Type B pancreatic cell (in vitro differentiated cells): Measurements from ENCODE around the gene SPRTN. TPM values are rescaled to one million over a fixed set of nuclear protein-coding genes. Genes with fewer than 3 reads are reported as not detected.

Source experiments
- DNase-seq: peaks from one replicate; pipeline ENCODE4 v3.0.0; 2021; ENCODE audit warnings: mixed read lengths; ENCODE audit not compliant: unreplicated experiment; ENCODE audit errors: extremely low spot score
- H3K27ac Mint-ChIP-seq: 2 replicates; pipeline ENCODE4 v1.8.0; 2021; ENCODE audit warnings: mild to moderate bottlenecking, mixed read lengths
- H3K27me3 Mint-ChIP-seq: 2 replicates; pipeline ENCODE4 v1.8.0; 2021; ENCODE audit warnings: mixed read lengths
- H3K36me3 Mint-ChIP-seq: 2 replicates; pipeline ENCODE4 v1.8.0; 2021; ENCODE audit warnings: mixed read lengths
- H3K4me1 Mint-ChIP-seq: one replicate; pipeline ENCODE4 v1.8.0; 2021; ENCODE audit warnings: mixed read lengths; ENCODE audit not compliant: unreplicated experiment
- H3K4me3 Mint-ChIP-seq: 2 replicates; pipeline ENCODE4 v1.8.0; 2021; ENCODE audit warnings: mild to moderate bottlenecking, mixed read lengths
- H3K9me3 Mint-ChIP-seq: 2 replicates; pipeline ENCODE4 v1.8.0; 2021; ENCODE audit warnings: mixed read lengths
- total RNA-seq: library from RNA; stranded (reverse); gene quantifications from 2 replicates; pipeline ENCODE4 v1.2.1, GENCODE V29; 2021; ENCODE audit warnings: low replicate concordance
- TF ChIP-seq, protein P1 (sequence below): fragments of 200-600 bp; sonication (generic); conservative IDR thresholded peaks from 2 replicates; pipeline ENCODE4 v1.5.0; 2021; ENCODE audit warnings: antibody characterized with exemption, mild to moderate bottlenecking

Gene SPRTN
- total RNA-seq, 1 donor from 2014 or later: 14.5 TPM

DNA sequence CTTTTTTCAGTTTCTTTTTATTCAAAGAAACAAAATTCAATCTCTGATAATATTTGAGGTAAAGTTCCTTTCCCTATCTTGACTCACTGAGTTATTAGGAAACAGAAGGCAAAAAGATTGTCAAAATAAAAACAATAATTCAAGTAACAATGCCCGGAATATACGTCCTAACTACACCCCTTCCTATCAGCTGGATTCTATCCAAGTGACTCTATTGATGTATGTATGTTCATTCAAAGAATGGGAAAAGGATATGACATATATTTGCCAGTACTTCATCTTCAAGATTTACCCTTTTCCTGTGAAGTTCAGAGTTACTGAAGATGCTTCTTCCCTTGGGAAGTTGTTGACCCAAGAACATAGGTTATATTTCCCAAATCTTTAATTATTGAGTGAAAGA is 13.7 kb downstream of the SPRTN start:
- no peaks in the 10 kb centered on the region for H3K9me3 Mint-ChIP-seq
- H3K4me1 Mint-ChIP-seq: no peaks in the 10 kb centered on the region
- peaks cover 8% of the 10 kb centered on the region for H3K36me3 Mint-ChIP-seq
- H3K27me3 Mint-ChIP-seq: no peaks in the 10 kb centered on the region
- DNase-seq: no peak
- H3K27ac Mint-ChIP-seq: no peak overlapping the region
- no peak overlapping the region for H3K4me3 Mint-ChIP-seq
- TF ChIP-seq, protein P1, sequence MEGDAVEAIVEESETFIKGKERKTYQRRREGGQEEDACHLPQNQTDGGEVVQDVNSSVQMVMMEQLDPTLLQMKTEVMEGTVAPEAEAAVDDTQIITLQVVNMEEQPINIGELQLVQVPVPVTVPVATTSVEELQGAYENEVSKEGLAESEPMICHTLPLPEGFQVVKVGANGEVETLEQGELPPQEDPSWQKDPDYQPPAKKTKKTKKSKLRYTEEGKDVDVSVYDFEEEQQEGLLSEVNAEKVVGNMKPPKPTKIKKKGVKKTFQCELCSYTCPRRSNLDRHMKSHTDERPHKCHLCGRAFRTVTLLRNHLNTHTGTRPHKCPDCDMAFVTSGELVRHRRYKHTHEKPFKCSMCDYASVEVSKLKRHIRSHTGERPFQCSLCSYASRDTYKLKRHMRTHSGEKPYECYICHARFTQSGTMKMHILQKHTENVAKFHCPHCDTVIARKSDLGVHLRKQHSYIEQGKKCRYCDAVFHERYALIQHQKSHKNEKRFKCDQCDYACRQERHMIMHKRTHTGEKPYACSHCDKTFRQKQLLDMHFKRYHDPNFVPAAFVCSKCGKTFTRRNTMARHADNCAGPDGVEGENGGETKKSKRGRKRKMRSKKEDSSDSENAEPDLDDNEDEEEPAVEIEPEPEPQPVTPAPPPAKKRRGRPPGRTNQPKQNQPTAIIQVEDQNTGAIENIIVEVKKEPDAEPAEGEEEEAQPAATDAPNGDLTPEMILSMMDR: no peak

DNA sequence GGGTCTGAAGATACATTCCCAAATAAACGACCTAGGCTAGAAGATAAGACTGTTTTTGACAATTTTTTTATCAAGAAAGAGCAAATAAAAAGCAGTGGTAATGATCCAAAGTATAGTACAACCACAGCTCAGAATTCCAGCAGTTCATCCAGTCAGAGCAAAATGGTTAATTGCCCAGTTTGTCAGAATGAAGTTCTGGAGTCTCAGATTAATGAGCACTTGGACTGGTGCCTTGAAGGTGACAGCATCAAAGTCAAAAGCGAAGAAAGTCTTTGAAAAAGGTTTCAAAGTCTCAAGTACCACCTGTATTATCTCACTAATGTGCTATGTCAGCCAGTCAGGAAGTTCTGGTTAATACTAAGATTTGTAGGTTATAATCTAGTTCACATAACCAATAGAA is 15.0 kb downstream of the SPRTN start:
- no peaks in the 10 kb centered on the region for H3K9me3 Mint-ChIP-seq
- H3K4me3 Mint-ChIP-seq: no peak overlapping the region
- no peak for DNase-seq
- peaks cover 6% of the 10 kb centered on the region for H3K4me1 Mint-ChIP-seq
- H3K27me3 Mint-ChIP-seq: no peaks in the 10 kb centered on the region
- TF ChIP-seq, protein P1: no peak
- H3K36me3 Mint-ChIP-seq: peaks cover 10% of the 10 kb centered on the region
- no peak overlapping the region for H3K27ac Mint-ChIP-seq

DNA sequence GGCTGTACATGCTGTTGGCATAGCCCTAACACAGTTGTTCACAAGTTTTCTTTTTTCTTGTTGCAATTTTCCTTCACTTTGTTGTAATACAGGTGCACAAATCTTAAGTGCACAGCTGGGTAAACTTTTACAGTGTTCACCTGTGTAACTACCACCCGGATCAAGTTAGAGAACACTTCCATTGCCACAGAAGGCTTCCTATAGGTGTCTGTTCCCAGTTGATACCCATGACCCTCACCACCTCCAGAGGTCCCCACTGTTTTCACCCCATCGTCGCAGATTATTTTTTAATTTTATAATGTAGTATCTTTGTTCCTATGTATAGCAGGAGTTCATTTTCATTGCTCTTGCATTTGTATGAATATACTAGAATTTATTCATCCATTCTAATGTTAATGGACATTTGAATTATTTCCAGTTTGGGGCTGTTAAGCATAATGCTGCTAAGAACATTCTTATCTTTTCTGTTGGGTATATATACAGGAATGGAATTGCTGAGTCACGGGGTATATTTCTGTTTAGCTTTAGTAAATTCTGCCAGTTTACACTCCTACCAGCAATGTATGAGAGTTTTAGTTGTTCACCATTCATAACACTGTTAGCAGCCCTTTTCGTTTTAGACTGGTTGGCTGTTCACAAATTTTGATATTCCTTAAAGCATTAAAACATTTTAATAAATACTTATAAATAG is 16.4 kb downstream of the SPRTN start:
- H3K9me3 Mint-ChIP-seq: no peaks in the 10 kb centered on the region
- peaks cover 7% of the 10 kb centered on the region for H3K36me3 Mint-ChIP-seq
- TF ChIP-seq, protein P1: no peak
- no peak for DNase-seq
- H3K27me3 Mint-ChIP-seq: no peaks in the 10 kb centered on the region
- H3K4me1 Mint-ChIP-seq: peaks cover 7% of the 10 kb centered on the region
- H3K27ac Mint-ChIP-seq: no peak overlapping the region
- no peak overlapping the region for H3K4me3 Mint-ChIP-seq

DNA sequence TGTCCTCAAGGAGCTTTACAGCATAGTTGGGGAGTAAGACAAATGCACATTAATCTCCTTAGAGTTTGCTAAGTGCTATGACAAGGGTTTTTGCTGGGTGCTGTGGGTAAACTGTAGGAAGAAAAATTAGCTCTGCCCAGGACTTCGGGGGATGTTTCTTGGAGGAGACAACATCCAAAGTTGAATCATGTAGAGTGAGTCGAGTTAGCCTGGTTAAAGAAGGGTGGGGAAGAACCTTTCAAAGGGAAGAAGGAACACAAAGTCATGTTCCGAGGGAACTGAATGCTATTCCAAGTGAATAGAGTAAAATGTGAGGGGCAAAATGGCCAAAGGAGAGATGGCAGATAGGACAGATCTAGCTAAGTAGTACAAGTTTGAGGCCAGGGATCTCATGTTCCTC is 17.1 kb downstream of the SPRTN start:
- Mint-ChIP-seq H3K9me3 (no peaks in the 10 kb centered on the region), H3K4me3 (no peak overlapping the region), H3K27me3 (no peaks in the 10 kb centered on the region), H3K4me1 (peaks cover 7% of the 10 kb centered on the region), H3K27ac (no peak overlapping the region), H3K36me3 (peaks cover 7% of the 10 kb centered on the region)
- TF ChIP-seq, protein P1: no peak
- DNase-seq: no peak

DNA sequence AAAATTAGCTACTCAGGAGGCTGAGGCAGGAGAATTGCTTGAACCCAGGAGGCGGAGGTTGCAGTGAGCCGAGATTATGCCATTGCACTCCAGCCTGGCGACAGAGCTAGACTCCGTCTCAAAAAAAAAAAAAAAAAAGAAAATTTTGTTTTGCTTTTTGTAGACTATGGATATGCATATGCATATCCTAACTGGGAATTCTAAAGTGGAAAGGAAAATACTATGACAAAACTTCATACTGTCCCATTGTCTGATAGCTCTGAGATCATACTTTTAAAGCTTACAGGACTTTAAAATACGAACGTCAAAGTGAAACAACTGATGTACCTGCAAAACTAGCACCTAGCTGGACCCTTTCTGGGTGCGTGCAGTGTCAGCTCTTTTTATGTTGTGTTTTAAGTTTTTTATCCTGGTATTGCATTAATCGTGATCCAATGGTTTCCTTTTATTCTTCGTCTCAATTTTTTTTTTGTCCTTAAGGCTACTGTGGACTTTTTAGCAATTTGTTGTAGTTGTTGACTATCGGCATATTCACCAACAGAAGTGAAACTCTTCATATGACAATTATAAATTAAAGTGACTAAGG is 19.2 kb downstream of the SPRTN start:
- H3K27ac Mint-ChIP-seq: peak overlapping the region; percentile 14
- H3K27me3 Mint-ChIP-seq: no peaks in the 10 kb centered on the region
- H3K9me3 Mint-ChIP-seq: no peaks in the 10 kb centered on the region
- peaks cover 10% of the 10 kb centered on the region for H3K36me3 Mint-ChIP-seq
- DNase-seq: no peak
- H3K4me1 Mint-ChIP-seq: peaks cover 7% of the 10 kb centered on the region
- TF ChIP-seq, protein P1: no peak
- H3K4me3 Mint-ChIP-seq: no peak overlapping the region
